Neural cell (in vitro differentiated cells): ENCODE measurements around the gene IPO9. TPM values are rescaled to one million over a fixed set of nuclear protein-coding genes. Genes with fewer than 3 reads are reported as not detected.

Experiments
- H2AFZ ChIP-seq: fragments of 200-600, 300-800 bp; sonication (generic), shearing (Covaris generic); 2 replicates; pipeline ENCODE4 v1.6.0; 2014; ENCODE audit warnings: low read depth, mild to moderate bottlenecking, antibody characterized with exemption, low read length, moderate library complexity
- H3F3A ChIP-seq: fragments of 200-600 bp; shearing (Covaris generic); 2 replicates; pipeline ENCODE4 v1.6.1; 2016; ENCODE audit warnings: mild to moderate bottlenecking, moderate library complexity, mixed read lengths, antibody characterized with exemption, low read length; ENCODE audit not compliant: insufficient read depth, poor library complexity, severe bottlenecking
- H3K27ac ChIP-seq: fragments of 200-600, 300-800 bp; sonication (generic), shearing (Covaris generic); 2 replicates; pipeline ENCODE4 v1.5.1; 2014; ENCODE audit warnings: mild to moderate bottlenecking, low read length, moderate library complexity
- H3K27me3 ChIP-seq: fragments of 300-800, 200-600 bp; sonication (generic), shearing (Covaris generic); 2 replicates; pipeline ENCODE4 v1.6.0; 2014; ENCODE audit warnings: mild to moderate bottlenecking, low read depth, low read length, moderate library complexity; ENCODE audit not compliant: insufficient read depth
- H3K36me3 ChIP-seq: fragments of 300-800, 200-600 bp; sonication (generic), shearing (Covaris generic); 2 replicates; pipeline ENCODE4 v1.5.1; 2014; ENCODE audit warnings: mild to moderate bottlenecking, antibody characterized with exemption, low read length, moderate library complexity; ENCODE audit not compliant: insufficient read depth
- H3K4me2 ChIP-seq: fragments of 300-800, 200-600 bp; sonication (generic), shearing (Covaris generic); 2 replicates; pipeline ENCODE4 v1.6.0; 2014; ENCODE audit warnings: mild to moderate bottlenecking, low read length
- H3K4me3 ChIP-seq: fragments of 300-800, 200-600 bp; sonication (generic), shearing (Covaris generic); 2 replicates; pipeline ENCODE4 v1.5.1; 2014; ENCODE audit warnings: mild to moderate bottlenecking, low read length, moderate library complexity
- H3K79me2 ChIP-seq: fragments of 200-600 bp; shearing (Covaris generic); replicated peaks from 2 replicates; pipeline ENCODE4 v1.6.0; 2014; ENCODE audit warnings: mild to moderate bottlenecking, low read length, moderate library complexity; ENCODE audit not compliant: insufficient read depth
- H3K9ac ChIP-seq: fragments of 300-800, 200-600 bp; sonication (generic), shearing (Covaris generic); 2 replicates; pipeline ENCODE4 v1.6.1; 2016; ENCODE audit warnings: mild to moderate bottlenecking, low read length, mixed read lengths
- H3K9me2 ChIP-seq: fragments of 200-600 bp; shearing (Covaris generic); 2 replicates; pipeline ENCODE4 v1.6.1; 2016; ENCODE audit warnings: mild to moderate bottlenecking, low read length, mixed read lengths; ENCODE audit not compliant: insufficient read depth
- H3K9me3 ChIP-seq: fragments of 200-600, 300-800 bp; sonication (generic), shearing (Covaris generic); 2 replicates; pipeline ENCODE4 v1.6.1; 2016; ENCODE audit warnings: mild to moderate bottlenecking, mixed run types, low read length, moderate library complexity, mixed read lengths
- H4K20me1 ChIP-seq: fragments of 200-600 bp; shearing (Covaris generic); 2 replicates; pipeline ENCODE4 v1.6.1; 2016; ENCODE audit warnings: mild to moderate bottlenecking, mixed run types; ENCODE audit not compliant: insufficient read depth
- EP300 ChIP-seq: fragments of 450-650 bp; conservative IDR thresholded peaks from 2 replicates; pipeline ENCODE4 v1.6.1; 2014; ENCODE audit warnings: antibody characterized with exemption, mild to moderate bottlenecking, moderate library complexity; ENCODE audit not compliant: poor library complexity, severe bottlenecking
- EZH2 ChIP-seq: fragments of 200-600, 300-800 bp; shearing (Covaris generic), sonication (generic); IDR thresholded peaks from 2 replicates; pipeline ENCODE4 v1.6.1; 2014; ENCODE audit warnings: antibody characterized with exemption, low read length, borderline replicate concordance, mild to moderate bottlenecking; ENCODE audit not compliant: insufficient read depth, poor library complexity, severe bottlenecking
- MXI1 ChIP-seq: fragments of 450-650 bp; conservative IDR thresholded peaks from 2 replicates; pipeline ENCODE4 v1.6.1; 2014; ENCODE audit warnings: antibody characterized with exemption, mild to moderate bottlenecking; ENCODE audit not compliant: poor library complexity, severe bottlenecking
- POLR2AphosphoS5 ChIP-seq: IDR thresholded peaks from 2 replicates; pipeline ENCODE4 v1.6.1; 2012
- RAD21 ChIP-seq: fragments of 450-650 bp; conservative IDR thresholded peaks from 2 replicates; pipeline ENCODE4 v1.6.1; 2014; ENCODE audit warnings: antibody characterized with exemption, mild to moderate bottlenecking, moderate library complexity
- SMC3 ChIP-seq: fragments of 450-650 bp; conservative IDR thresholded peaks from 2 replicates; pipeline ENCODE4 v1.6.1; 2014; ENCODE audit warnings: antibody characterized with exemption, mild to moderate bottlenecking, moderate library complexity; ENCODE audit not compliant: poor library complexity
- TAF1 ChIP-seq: IDR thresholded peaks from 2 replicates; pipeline ENCODE4 v1.6.1; 2012; ENCODE audit warnings: low read depth
- polyA plus RNA-seq: library from polyadenylated mRNA; depleted of rRNA; stranded (reverse); fragments of >200 nt; gene quantifications from 2 replicates; pipeline ENCODE4 v1.2.3, GENCODE V29; 2014
- TF ChIP-seq, protein P1 (sequence below): fragments of 450-650 bp; IDR thresholded peaks from 2 replicates; pipeline ENCODE4 v1.5.1; 2014; ENCODE audit warnings: antibody characterized with exemption, mild to moderate bottlenecking, moderate library complexity; ENCODE audit not compliant: poor library complexity, severe bottlenecking
- TF ChIP-seq, protein P2 (sequence below): IDR thresholded peaks from 2 replicates; pipeline ENCODE4 v1.6.1; 2012; ENCODE audit warnings: borderline replicate concordance

IPO9 gene
- polyA plus RNA-seq, 1 donor from 2014 or later: 45.0 TPM

- H3K9me2 ChIP-seq: no peaks in the 10 kb centered on the region
- TF ChIP-seq EP300: no peak
- no peak for TF ChIP-seq EZH2
- no peak for TF ChIP-seq MXI1
- TF ChIP-seq, protein P1, sequence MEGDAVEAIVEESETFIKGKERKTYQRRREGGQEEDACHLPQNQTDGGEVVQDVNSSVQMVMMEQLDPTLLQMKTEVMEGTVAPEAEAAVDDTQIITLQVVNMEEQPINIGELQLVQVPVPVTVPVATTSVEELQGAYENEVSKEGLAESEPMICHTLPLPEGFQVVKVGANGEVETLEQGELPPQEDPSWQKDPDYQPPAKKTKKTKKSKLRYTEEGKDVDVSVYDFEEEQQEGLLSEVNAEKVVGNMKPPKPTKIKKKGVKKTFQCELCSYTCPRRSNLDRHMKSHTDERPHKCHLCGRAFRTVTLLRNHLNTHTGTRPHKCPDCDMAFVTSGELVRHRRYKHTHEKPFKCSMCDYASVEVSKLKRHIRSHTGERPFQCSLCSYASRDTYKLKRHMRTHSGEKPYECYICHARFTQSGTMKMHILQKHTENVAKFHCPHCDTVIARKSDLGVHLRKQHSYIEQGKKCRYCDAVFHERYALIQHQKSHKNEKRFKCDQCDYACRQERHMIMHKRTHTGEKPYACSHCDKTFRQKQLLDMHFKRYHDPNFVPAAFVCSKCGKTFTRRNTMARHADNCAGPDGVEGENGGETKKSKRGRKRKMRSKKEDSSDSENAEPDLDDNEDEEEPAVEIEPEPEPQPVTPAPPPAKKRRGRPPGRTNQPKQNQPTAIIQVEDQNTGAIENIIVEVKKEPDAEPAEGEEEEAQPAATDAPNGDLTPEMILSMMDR: no peak
- no peak for TF ChIP-seq SMC3
- TF ChIP-seq TAF1: no peak
- TF ChIP-seq, protein P2, sequence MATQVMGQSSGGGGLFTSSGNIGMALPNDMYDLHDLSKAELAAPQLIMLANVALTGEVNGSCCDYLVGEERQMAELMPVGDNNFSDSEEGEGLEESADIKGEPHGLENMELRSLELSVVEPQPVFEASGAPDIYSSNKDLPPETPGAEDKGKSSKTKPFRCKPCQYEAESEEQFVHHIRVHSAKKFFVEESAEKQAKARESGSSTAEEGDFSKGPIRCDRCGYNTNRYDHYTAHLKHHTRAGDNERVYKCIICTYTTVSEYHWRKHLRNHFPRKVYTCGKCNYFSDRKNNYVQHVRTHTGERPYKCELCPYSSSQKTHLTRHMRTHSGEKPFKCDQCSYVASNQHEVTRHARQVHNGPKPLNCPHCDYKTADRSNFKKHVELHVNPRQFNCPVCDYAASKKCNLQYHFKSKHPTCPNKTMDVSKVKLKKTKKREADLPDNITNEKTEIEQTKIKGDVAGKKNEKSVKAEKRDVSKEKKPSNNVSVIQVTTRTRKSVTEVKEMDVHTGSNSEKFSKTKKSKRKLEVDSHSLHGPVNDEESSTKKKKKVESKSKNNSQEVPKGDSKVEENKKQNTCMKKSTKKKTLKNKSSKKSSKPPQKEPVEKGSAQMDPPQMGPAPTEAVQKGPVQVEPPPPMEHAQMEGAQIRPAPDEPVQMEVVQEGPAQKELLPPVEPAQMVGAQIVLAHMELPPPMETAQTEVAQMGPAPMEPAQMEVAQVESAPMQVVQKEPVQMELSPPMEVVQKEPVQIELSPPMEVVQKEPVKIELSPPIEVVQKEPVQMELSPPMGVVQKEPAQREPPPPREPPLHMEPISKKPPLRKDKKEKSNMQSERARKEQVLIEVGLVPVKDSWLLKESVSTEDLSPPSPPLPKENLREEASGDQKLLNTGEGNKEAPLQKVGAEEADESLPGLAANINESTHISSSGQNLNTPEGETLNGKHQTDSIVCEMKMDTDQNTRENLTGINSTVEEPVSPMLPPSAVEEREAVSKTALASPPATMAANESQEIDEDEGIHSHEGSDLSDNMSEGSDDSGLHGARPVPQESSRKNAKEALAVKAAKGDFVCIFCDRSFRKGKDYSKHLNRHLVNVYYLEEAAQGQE: no peak
- TF ChIP-seq RAD21: no peak
- no peak for TF ChIP-seq POLR2AphosphoS5
- H3K9ac ChIP-seq: no peak overlapping the region
- H4K20me1 ChIP-seq: no peaks in the 10 kb centered on the region
- no peaks in the 10 kb centered on the region for H3F3A ChIP-seq
- no peaks in the 10 kb centered on the region for H3K9me3 ChIP-seq
- no peaks in the 10 kb centered on the region for H3K36me3 ChIP-seq
- no peak overlapping the region for H2AFZ ChIP-seq
- peak overlapping the region; percentile 94 for H3K4me2 ChIP-seq
- no peaks in the 10 kb centered on the region for H3K27me3 ChIP-seq
- peak overlapping the region; percentile 94 for H3K4me3 ChIP-seq
- peaks cover 72% of the 10 kb centered on the region for H3K79me2 ChIP-seq
- H3K27ac ChIP-seq: no peak overlapping the region
Observed at GRCh38 chr1:201831371-201831770, 2.4 kb downstream of the IPO9 start.

GRCh38 chr1:201834621-201835020, 5.7 kb downstream of the IPO9 start:
- Histone ChIP-seq H3K27me3 (no peaks in the 10 kb centered on the region), H3K9ac (no peak overlapping the region), H3K4me3 (no peak overlapping the region), H2AFZ (no peak overlapping the region), H4K20me1 (no peaks in the 10 kb centered on the region), H3K9me2 (no peaks in the 10 kb centered on the region), H3F3A (no peaks in the 10 kb centered on the region), H3K9me3 (no peaks in the 10 kb centered on the region), H3K36me3 (no peaks in the 10 kb centered on the region), H3K79me2 (peaks cover 89% of the 10 kb centered on the region), H3K27ac (no peak overlapping the region), H3K4me2 (no peak overlapping the region)
- TF ChIP-seq, protein P1: no peak
- TF ChIP-seq TAF1: no peak
- TF ChIP-seq SMC3: no peak
- no peak for TF ChIP-seq EZH2
- no peak for TF ChIP-seq RAD21
